ENCODE data around the gene REXO5. TPM values are rescaled to one million over a fixed set of nuclear protein-coding genes. Genes with fewer than 3 reads are reported as not detected.
"Not testable (repeated sequence)": the region's sequence is repeated elsewhere in the genome, so short reads cannot be mapped to it uniquely, and the experiment has no call there.

Gene REXO5
- total and polyA plus RNA-seq, 9 donors = 0.73 to 7.6 (median 3.5) TPM

DNA sequence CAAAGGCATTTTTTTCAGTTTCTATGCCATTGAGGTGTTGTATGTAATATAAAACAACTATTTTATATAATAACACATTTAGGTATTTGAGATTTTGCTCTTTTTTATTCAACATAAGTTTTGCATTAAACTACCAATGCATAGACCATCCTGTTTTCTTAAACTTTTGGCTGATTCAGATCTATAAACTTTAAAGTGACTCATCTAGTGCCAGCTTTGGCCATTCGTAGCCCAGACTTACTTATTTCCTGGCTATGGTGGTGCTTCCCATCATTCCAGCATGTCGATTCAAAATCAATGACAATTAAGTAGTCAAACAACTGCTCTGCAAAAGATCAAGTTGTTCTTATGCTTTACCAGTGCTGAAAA, 3.2 kb upstream of the REXO5 start:
- intact Hi-C loops (cut with DNase I) = no loop called here

DNA sequence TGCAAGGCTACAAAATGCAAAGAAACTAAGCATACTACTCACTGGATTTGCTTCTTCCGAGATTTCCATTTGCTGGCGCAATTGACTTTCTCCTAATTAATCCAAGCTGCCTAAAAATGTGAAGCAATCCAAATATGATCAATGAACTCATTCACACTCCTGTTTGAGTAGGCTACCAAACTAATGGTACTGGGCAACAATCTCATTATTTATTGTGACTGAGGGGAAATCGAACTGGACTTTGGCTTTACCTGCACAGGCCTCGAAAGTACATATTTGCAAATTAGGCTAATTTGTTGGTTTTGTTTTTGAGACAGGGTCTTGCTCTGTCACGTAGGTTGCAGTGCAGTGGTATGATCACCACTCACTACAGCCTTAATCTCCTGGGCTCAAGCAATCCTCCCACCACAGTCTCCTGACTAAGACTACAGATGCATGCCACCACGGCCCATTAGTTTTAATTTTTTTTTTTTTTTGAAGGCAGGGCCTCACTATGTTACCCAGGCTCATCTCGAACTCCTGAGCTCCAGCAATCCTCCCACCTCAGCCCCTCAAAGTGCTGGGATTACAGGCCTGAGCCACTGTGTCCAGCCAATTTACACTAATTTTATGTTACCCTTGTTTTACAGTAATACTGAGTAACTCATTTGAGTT, 2.6 kb upstream of the REXO5 start:
- TF ChIP-seq EP300 (IDR thresholded peaks at IDR 0.05) (no peak), POLR2A (IDR thresholded peaks at IDR 0.05) (no peak)
- TF ChIP-seq, protein P1, sequence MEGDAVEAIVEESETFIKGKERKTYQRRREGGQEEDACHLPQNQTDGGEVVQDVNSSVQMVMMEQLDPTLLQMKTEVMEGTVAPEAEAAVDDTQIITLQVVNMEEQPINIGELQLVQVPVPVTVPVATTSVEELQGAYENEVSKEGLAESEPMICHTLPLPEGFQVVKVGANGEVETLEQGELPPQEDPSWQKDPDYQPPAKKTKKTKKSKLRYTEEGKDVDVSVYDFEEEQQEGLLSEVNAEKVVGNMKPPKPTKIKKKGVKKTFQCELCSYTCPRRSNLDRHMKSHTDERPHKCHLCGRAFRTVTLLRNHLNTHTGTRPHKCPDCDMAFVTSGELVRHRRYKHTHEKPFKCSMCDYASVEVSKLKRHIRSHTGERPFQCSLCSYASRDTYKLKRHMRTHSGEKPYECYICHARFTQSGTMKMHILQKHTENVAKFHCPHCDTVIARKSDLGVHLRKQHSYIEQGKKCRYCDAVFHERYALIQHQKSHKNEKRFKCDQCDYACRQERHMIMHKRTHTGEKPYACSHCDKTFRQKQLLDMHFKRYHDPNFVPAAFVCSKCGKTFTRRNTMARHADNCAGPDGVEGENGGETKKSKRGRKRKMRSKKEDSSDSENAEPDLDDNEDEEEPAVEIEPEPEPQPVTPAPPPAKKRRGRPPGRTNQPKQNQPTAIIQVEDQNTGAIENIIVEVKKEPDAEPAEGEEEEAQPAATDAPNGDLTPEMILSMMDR (IDR thresholded peaks at IDR 0.05) = no peak
- H3K27ac ChIP-seq = no peak overlapping the region
- H3K9me3 ChIP-seq = no peaks in the 10 kb centered on the region
- no peaks in the 10 kb centered on the region for H3K36me3 ChIP-seq
- H3K4me1 ChIP-seq (ENCODE audit: insufficient read depth) = peaks cover 1% of the 10 kb centered on the region
- no peaks in the 10 kb centered on the region for H3K27me3 ChIP-seq
- no peak for DNase-seq
- intact Hi-C loops (cut with DNase I) = no loop called here
- WGBS, 3 donors = 84 to 89% (median 86%) methylated on average over 7 of the region's 7 CpGs
- no peak overlapping the region for H3K4me3 ChIP-seq

More for the DNA sequence above, 3.2 kb upstream of the REXO5 start:
- Histone ChIP-seq H3K4me3 (no peak overlapping the region), H3K27me3 (no peaks in the 10 kb centered on the region), H3K27ac (no peak overlapping the region), H3K9me3 (no peaks in the 10 kb centered on the region), H3K4me1 (ENCODE audit: insufficient read depth) (peaks cover 1% of the 10 kb centered on the region), H3K36me3 (no peaks in the 10 kb centered on the region)
- WGBS, 3 donors = 91 to 94% (median 92%) methylated on average over 2 of the region's 2 CpGs
- TF ChIP-seq EP300 (IDR thresholded peaks at IDR 0.05) (no peak), POLR2A (IDR thresholded peaks at IDR 0.05) (no peak)
- TF ChIP-seq, protein P1 (IDR thresholded peaks at IDR 0.05) = no peak
- DNase-seq = no peak

- 4 to 8% (median 7%) methylated on average over 12 of the region's 12 CpGs for WGBS, 3 donors
- intact Hi-C loops (cut with DNase I); DNase-seq: not testable (repeated sequence)
Observed at GRCh38 chr16:20805684-20806167, 601 bp upstream of the REXO5 start.

GRCh38 chr16:20807862-20808261, 1.5 kb downstream of the REXO5 start:
- TF ChIP-seq, protein P1 (IDR thresholded peaks at IDR 0.05) = no peak
- TF ChIP-seq POLR2A (IDR thresholded peaks at IDR 0.05) (no peak), EP300 (IDR thresholded peaks at IDR 0.05) (no peak)
- DNase-seq = peak in 1 of 5 donors; percentile 19
- Histone ChIP-seq H3K4me1 (ENCODE audit: insufficient read depth) (peaks cover 1% of the 10 kb centered on the region), H3K27ac (no peak overlapping the region), H3K4me3 (no peak overlapping the region), H3K36me3 (no peaks in the 10 kb centered on the region), H3K9me3 (no peaks in the 10 kb centered on the region), H3K27me3 (no peaks in the 10 kb centered on the region)
- WGBS, 3 donors = 84 to 96% (median 94%) methylated on average over 11 of the region's 11 CpGs
- intact Hi-C loops (cut with DNase I) = no loop called here

More at GRCh38 chr16:20805684-20806167, 601 bp upstream of the REXO5 start:
- H3K36me3 ChIP-seq; H3K27me3 ChIP-seq; H3K4me1 ChIP-seq (ENCODE audit: insufficient read depth); H3K9me3 ChIP-seq: not testable (repeated sequence)
- peak overlapping the region in 1 of 2 donors; percentile 69 for H3K27ac ChIP-seq
- peak overlapping the region; percentile 85 for H3K4me3 ChIP-seq

DNA sequence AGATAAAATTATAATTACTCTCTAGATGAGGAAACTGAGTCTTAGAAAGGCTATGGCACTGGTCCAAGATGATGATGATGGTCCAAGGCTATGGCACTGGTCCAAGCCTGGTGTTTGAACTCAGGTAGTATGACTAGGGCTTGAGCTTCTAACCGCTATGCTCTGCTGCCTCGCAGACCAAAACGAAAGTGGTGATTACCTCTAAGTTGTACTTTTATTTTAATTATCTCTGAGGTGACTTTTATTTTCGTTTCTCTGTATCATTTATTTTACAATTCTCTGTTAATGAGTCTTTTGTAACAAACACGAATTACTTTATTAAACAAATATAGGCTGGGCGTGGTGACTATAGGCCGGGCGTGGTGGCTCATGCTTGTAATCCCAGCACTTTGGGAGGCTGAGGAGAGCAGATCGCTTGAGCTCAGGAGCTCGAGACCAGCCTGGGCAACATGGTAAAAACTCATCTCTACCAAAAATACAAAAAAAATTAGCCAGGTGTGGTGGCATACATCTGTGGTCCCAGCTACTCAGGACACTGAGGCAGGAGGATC, 5.6 kb downstream of the REXO5 start:
- TF ChIP-seq, protein P1 (IDR thresholded peaks at IDR 0.05) = no peak
- TF ChIP-seq POLR2A (IDR thresholded peaks at IDR 0.05) = no peak
- no peak for TF ChIP-seq EP300 (IDR thresholded peaks at IDR 0.05)
- DNase-seq = no peak
- H3K9me3 ChIP-seq = no peaks in the 10 kb centered on the region
- H3K36me3 ChIP-seq = no peaks in the 10 kb centered on the region
- WGBS, 3 donors = 91 to 94% (median 93%) methylated on average over 10 of the region's 10 CpGs
- H3K4me1 ChIP-seq (ENCODE audit: insufficient read depth) = peaks cover 1% of the 10 kb centered on the region
- H3K4me3 ChIP-seq = no peak overlapping the region
- H3K27me3 ChIP-seq = no peaks in the 10 kb centered on the region
- H3K27ac ChIP-seq = no peak overlapping the region
- intact Hi-C loops (cut with DNase I) = no loop called here

Data from ovary (tissue), 9 donors.